ENCODE measurements around the gene ALOX5AP. TPM values are rescaled to one million over a fixed set of nuclear protein-coding genes. Genes with fewer than 3 reads are reported as not detected.

The ALOX5AP gene
- total and polyA plus RNA-seq, 10 of the 15 experiments (the other 5 are each of a cell fraction or from before 2014, with no cell fraction given), result 45.9 to 426 (median 109) TPM

- TF ChIP-seq HDAC6 (IDR thresholded peaks at IDR 0.05; ENCODE audit: unreplicated experiment), result no peak
- TF ChIP-seq ZNF217 (IDR thresholded peaks at IDR 0.05), result no peak
- no peak for TF ChIP-seq NR2C1 (IDR thresholded peaks at IDR 0.05)
- no peak for TF ChIP-seq ZBTB11 (CRISPR knock-in tag; IDR thresholded peaks at IDR 0.05)
- no peak for TF ChIP-seq FOXK2 (IDR thresholded peaks at IDR 0.05)
- no peak for TF ChIP-seq MTA2 (IDR thresholded peaks at IDR 0.05; ENCODE audit: low read depth)
- TF ChIP-seq PBX3 (IDR thresholded peaks at IDR 0.05; ENCODE audit: insufficient replicate concordance, low read depth, low read length), result no peak
- TF ChIP-seq HDAC2 (IDR thresholded peaks at IDR 0.05), result no peak
- no peak for TF ChIP-seq TBL1XR1 (IDR thresholded peaks at IDR 0.05; ENCODE audit: low read depth, low read length)
- no peak for TF ChIP-seq NFYB (IDR thresholded peaks at IDR 0.05; ENCODE audit: insufficient read depth, low read depth, low read length)
- TF ChIP-seq ZBTB33 (IDR thresholded peaks at IDR 0.05), result no peak
Observed at GRCh38 chr13:30809787-30810186, 74.4 kb downstream of the ALOX5AP start (continued).

Data from GM12878 (cell line).